HG03175 (cell line): ENCODE data around the gene KIF15.

ENCODE experiments used
- ATAC-seq: cut with Tn5 transposase; IDR thresholded peaks from one replicate; pipeline ENCODE4 v1.9.1; 2021; ENCODE audit warnings: mild to moderate bottlenecking, moderate library complexity; ENCODE audit not compliant: unreplicated experiment

The KIF15 gene

DNA sequence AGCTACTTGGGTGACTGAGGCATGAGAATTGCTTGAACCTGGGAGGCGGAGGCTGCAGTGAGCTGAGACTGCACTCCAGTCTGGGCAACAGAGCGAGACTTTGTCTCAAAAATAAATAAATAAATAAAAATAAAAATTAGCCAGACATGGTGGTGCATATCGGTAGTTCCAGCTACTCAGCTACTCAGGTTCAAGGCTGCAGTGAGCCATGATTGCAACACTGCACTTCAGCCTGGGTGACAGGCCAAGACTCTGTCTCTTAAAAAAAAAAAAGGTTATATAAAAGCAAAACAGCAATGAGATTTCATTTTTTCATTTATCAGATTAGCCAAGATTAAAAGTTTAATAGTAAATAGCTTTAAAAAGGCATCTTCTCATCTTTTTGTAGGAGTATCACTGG lies 115.7 kb downstream of the KIF15 start:
- no peak for ATAC-seq

DNA sequence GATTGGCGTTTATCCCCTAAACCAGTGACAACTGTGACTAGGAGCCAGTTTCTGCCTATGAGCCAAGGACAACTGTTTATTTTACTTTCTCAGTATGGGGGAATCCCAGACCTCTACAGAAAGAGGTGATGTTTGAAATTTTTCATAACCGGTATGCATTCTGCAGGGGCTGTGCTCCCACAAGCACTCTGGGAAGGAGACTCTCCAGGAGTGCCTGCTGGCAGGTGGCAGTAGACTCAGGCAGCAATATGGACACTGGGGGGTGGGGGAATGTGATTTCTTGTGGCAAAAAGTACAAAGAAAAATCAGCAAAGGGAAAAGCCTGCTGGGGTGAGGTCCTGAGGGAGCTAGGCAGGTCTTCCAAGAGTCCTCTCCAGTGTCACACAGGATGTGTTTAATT lies 118.7 kb downstream of the KIF15 start:
- ATAC-seq, result no peak

DNA sequence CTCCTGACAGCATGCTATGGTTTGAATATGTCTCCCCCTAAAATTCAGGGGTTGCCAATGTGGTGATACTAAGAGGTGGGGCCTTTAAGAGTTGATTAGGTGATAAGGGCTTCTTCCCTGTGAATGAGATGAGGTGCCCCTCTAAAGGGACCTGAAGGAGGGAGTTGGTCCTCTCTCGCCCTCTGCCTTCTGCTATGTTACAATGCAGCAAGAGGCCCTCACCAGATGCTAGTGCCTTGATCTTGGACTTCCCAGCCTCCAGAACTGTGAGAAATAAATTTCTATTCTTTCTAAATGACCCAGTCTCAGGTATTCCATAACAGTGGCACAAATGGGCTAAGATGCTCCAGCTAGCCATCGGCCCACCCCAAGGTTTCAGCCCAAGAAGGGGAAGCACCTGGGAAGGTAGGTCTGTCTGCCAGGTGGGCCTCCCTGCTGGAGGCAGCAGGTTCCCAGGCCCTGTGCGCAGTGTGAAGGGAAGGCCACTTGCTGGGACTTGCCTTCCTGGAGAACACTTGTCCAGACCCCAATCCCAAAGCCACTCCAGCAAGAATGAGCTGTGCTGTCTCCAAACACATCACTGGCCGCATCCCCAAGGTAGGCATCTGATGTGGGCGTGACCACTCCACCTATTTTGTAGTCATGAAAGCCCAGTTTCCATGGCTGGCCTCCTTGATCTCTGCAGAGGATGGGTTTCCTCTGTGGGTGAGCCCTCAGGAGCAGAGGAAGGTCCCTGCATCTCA lies 121.8 kb downstream of the KIF15 start:
- ATAC-seq, result no peak

DNA sequence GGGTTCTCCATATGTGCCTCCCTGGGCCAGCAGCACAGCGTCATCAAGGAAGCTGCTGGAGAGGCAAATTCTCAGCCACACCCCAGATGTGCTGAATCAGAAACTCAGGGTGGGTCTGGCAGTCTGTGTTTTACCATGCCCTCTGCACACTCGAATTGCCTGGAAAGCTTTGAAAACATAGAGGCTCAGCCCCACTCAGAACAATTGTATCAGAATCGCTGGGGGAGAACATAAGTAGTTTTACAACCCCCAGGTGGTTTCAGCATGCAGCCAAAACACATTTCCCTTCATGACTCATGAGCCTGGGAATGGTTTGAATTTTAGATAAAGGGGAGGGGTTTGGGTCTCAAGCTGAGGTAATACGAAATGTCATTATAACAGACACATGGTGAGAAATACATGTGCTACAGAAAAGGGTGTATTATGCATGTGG lies 122.4 kb downstream of the KIF15 start:
- ATAC-seq, result no peak

DNA sequence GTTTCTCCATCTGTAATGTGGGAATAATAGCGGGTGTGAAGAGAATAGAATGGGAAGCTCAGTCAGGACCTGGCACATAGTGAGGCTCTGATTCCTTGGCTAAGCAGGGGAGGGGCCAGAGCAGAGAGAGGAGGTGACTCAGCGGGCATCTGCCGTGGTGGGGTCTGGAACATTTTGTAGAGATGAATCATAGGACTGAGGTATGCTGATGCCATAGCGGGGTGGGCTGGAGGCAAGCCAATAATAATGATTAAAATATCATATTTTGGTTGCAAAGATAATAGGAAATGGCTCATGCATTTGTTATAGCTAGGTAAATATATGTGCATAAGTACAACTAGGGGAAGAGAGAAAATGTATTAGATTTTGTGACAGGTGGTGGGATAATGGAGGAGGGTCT lies 124.0 kb downstream of the KIF15 start:
- ATAC-seq, result no peak

DNA sequence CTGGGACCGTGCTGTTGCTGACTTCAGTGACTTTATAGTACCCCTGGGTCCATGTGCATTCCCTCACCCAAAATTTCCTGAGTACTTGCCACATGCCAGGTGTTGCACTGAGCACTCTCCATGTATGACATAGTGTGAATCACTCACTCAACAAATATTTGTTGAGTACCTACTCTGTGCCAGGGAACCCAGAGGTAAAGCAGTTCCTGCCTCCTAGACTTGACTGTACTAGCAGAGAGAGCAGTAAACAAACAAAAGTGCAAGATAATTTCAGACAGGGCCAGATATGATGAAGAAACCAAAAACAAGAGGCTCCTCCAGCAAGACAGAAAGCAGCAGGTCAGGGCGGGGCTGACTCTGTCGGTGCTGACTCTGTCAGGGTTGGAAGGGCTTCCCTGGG lies 125.0 kb downstream of the KIF15 start:
- ATAC-seq, result no peak

DNA sequence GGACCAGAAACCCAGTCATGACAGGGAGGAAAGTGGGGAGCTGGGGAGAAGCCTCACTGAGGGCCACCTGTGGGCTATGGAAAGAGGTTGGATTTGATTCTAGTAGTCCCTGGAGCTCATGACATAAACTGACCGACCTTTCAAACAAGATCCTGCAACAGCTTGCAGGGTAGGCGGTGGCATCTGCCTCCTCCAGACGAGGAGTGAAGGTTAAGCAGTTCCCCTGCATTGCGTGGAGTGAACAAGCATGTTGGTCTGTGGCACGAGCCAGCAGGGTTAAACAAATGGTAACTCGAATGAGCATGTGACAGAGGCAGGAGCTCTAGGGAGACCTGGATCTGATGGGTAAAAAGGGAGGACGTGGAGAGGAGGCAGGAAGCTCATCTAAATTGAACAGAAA lies 125.5 kb downstream of the KIF15 start:
- ATAC-seq, result no peak

DNA sequence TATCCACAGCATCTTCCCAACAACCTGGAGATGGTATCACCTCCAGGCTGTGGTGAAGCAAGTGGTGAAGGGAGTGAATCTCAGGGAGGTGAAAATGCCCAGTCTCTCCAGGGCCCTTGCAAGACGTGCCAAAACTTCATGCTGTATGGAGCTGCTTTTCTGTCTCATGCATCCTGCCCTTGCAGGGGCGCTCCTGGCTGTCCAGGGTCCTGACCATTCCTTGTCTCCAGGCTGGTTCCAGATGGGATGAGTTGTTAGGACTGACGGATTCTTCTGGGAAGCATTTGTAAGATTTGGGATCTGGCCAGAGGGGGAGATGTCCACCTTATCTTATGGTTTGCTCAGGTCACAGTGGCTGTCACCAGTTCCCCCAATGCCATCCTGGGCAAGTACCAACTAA lies 128.7 kb downstream of the KIF15 start:
- ATAC-seq, result no peak

DNA sequence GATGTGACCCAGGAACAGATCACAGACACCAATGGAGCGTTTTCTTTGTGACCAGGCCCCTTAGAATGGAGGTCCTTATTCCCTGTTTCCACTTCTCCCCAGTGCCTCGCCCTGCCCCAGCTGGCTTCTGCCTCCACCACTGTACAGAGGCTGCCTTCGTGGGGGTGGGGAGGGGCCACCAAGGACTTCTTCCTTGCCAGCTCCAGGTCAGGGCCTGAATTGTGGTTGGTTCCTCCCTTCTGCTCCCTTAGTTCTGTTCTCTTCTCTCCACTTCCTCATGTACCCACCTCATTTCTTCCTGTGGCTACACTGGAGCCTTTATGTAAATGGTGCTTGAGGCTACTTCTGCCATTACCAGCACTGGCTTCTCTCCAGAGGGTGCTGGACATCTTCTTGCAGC lies 129.3 kb downstream of the KIF15 start:
- ATAC-seq, result no peak

DNA sequence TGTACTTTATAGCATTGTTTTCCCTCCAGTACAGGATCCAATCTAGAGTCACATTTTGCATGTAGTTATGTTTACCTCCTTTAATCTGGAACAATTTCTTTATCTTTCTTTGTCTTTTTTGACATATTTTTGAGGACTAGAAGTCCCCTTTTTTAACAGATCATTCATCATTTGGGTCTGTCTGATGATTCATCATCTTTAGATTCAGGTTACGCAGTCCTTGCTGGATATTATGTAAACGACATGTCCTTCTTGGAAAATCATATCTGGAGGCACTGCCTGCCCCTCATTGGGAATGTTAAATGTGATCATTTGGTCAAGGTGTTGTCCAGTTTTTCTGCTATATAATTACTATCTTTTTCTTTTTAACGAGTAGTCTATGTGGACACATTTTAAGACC lies 131.1 kb downstream of the KIF15 start:
- no peak for ATAC-seq

DNA sequence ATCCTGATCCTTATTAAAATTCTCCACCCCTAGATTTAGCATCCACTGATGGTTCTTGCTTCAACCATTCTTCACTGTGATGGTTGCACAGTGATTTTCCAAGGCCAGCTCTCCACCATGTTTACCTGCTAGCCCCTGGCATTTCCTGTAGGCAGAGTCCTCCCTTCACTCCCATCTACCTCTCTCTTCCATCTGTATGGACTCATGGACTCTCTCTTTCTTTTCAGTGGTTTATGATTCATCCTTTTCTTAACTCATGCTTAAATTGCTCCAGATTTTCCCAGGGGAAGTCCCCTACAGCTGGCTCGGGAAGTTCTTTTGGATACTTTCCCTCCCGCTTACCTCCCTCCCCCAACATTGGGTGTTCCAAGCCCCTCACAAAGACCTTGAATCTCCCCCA lies 131.5 kb downstream of the KIF15 start:
- ATAC-seq, result no peak

DNA sequence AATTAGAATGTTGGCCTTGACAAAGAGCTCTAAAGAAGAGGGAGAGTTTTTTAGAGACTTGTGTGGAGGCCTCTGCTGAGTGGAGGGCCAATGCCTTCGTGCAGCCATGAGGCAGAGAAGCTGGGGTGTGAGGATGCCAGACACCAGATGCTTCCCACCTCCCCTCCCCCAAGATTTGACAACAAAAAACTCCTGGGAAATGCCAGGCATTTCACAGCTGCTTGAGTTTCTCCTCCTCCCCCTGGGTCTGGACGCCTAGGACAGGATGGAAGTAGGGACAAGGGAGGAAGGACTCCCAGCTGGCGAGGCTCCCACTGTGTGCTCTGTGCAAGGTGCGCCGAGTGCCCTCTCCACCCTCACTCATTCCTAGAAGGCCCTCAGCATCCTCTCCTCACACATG lies 132.9 kb downstream of the KIF15 start:
- ATAC-seq, result no peak

DNA sequence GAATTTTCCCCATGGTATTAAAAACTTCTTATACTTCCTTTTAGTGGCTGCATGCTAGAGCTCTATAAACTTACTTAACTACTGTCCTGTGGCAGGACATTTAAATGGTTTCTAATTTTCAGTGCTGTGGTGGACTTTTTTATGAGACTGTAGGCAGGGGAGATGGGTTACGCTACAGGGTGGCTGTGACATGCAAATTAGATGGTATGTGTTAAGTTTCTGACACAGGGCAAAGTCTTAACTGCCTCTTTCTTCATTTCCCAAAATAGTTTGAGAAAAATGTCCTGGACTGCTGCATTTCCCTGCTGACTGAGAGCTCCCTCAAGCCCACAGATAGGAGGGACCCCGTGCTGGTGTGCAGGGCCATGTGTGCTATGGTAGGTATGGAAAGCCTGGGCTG lies 134.8 kb downstream of the KIF15 start:
- ATAC-seq, result no peak

DNA sequence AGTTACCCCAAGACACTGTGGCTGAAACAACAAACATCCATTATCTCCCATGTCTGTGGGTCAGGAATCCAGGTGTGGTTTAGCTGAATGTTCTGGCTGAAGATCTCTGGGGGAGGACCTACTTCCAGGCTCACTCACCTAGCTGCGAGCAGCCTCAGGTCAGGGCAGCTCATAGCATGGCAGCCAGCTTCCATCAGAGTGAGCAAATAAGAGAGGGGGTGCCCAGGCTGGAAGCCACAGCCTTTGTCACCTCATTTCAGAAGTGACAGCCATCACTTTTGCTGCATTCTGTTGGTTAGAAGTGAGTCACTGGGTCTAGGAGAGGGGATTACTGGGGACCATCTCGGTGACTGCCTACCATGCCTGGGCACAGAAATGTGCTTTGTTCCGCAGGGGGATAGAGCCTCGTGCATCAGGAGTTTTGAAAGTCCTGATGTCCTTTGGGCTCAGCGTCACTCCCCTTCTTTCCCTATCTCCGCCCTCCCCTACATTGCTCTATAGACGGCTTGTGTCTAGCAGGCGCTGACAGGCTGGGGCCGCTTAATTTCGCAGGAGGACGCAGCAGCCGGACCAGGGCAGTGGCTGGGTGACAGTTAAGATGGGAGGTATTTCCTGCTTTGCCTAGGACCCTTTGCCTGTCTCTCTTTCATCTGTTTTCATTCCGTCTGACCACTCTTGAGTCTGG lies 138.2 kb downstream of the KIF15 start:
- ATAC-seq, result no peak

DNA sequence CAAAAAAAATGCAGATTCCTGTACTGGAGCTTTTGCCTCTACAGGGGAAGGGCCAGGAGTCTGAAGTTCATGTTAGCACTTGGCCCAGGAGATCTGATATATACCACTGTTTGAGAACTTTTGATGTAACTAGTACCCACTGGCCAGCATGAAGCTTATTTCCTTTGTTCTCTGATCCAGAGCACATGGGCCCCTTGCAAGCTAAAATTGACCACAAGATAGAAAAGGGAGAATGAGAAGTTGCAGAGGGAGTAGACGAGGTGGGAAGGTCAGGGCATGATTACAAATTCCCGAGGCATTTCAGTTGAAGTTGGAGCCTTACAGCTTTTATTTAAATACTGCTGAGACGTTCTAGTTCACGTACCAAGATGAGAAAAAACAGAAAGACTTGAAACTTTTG lies 141.0 kb downstream of the KIF15 start:
- ATAC-seq, result no peak
